ENCODE measurements around the gene KRT35.

The KRT35 gene

DNA sequence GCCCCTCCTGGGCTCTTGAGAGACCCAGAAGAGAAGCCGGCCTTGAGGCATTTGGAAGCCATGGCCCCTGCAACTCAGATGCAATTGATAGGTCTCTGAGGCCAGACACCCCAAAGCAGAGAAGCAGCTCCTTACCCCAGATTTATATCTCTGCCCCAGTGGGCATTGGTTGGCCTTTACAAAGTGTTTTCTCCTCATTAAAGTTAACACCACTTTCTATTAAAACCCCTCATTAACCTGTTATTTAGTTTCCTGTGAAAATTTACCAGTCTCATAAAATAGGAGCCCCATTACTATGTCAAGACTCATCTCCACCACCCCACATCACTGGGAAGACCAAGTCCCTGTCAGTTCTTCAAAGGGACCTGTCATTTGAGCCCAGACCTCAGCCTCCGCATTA, at the start of gene KRT35:
Gene KRT35 (minus strand): TSS at position 116 of the 400 bp plus-strand sequence. CDS start 54 bp downstream, at position 62.
- no peak for DNase-seq

DNA sequence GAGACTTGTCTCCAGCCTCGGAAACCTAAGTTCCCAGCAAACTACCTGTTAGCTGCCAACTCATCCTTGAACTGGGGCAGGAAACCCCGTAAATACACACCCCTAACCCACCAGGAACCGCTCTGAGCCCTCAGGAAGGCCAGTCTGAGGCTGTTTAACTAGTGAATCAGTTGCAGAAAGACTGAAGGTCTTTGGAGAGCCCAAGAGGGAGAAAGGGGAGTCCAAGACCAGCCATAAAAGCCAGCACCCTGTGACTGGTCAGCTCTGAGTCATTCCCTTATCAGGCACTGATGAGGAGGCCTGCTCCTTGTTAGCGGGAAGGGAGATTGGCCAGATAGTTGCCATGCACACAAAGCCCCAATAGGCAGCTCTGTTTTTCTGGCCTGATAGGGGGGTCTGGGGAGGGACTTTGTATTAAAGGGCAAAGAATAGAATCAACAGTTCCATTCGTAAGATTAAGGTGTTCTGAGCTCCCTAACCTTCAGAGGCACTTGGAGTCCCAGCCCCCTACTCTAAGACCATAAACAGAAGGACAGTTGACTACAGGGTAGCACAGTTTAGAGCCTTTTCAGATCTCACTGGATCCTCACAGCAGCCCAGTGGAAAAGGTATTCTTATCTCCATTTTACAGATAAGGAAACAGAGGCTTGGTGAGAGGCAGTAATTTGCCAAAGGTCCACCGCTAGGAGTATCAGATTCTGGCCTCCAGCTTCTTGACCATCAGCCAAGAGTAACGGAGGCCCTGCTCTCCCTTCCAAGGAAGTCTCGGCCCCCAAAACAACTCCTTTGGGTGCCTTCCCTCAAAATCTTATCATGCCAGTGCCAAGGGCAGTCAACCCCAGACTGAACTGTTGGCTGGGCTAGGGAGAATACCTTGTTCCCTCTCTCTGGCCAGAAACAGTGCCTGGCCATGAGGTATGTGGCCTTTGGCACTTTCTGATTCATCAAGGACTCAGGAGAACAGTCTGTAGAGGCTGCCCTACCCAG, 49.4 kb upstream of the KRT35 start:
- no peak for DNase-seq

DNA sequence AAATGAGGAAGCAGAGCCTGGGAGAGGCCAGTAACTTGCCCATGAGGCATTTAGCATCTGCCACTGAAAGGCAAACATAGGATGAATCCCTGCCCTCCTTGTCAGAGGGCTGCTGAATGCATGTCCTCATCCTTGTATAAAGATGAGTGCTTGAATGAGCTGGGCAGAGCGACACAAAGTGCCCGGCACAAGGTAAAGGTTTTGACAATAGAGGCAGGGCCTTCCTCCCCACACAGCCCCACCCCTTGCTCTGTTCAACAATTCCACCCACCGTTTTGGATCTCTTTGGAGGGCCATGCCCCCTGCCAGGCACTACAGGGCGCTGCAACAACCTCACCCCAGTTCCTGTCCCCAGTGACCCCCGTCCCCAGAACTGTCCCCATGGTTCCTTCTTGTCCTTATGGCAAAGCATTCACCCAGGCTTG, 48.6 kb upstream of the KRT35 start:
- DNase-seq: no peak

DNA sequence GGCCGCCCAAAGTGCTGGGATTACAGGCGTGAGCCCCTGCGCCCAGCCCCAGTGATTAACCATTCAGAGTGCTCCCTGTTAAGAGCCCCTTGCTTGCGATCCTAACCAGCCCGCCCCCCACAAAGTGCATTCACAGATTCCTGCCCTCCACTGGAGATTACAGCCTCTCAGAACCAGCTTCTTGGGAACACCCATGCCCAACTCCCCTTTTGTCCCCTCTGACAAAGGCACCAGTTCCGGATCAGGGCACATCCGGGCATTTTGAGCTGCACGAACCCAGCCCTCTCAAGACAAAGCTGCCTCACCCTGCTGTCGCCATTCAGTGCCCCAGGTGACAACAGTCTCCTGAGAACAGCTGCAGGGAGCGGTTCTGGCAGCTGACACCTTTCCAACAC, 48.0 kb upstream of the KRT35 start:
- DNase-seq: no peak

DNA sequence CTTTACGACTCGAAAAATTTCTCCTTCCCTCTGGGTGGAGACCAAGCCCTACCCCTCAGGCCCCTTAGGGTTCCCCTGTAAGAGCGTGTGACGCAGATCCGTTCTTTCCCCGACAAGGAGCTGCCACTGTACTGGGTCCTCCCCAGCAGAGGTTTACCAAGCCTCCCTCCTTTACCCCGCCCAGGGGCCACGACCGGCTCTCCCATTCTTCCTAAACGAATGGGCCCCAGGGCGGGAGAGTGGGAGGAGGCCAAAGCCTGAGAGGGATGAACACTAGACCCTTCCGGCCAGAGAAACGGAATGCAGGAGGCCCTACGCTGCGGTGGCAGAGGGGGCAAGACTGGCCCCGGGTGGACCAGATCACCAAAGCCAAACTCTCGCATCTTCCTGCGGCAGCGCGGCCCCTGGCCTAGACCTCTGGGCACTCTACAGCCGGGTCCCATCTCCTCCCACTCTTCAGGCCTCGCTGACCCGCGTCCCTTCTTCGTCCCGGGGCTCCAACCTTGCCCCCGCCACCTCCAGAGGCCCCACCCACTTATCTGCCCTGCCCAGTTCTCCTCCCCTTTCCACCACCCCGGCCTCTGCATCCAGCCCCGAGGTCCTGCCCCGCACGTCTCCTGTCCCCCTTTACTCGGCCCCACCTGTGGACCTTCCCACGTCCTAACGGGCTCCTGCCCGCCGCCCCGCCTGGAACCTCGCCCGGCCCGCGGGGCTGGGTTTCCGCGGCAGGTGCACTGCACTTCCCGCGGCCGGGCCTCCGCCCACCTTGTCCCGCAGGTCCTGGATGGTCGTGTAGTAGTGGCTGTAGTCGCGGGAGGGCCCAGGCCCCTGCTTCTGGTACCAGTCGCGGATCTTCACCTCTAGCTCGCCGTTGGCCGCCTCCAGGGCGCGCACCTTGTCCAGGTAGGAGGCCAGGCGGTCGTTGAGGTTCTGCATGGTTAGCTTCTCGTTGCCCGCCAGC, 46.4 kb upstream of the KRT35 start:
- DNase-seq: no peak

DNA sequence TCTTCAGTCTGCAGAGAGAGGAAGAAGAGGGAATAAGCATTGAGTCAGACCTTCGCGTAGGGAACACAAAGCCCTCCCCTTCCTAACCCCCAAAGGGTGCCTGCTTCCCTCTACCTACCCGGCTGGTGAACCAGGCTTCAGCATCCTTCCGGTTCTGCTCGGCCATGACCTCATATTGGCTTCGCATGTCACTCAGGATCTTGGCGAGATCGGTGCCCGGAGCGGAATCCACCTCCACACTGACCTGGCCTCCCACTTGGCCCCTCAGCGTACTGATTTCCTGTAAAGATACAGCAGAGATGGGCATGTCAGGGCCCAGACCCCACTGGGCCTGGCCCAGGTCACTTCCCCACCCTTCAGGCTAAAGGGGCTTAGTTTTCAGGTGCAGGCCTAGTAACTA, 43.3 kb upstream of the KRT35 start:
- no peak for DNase-seq

DNA sequence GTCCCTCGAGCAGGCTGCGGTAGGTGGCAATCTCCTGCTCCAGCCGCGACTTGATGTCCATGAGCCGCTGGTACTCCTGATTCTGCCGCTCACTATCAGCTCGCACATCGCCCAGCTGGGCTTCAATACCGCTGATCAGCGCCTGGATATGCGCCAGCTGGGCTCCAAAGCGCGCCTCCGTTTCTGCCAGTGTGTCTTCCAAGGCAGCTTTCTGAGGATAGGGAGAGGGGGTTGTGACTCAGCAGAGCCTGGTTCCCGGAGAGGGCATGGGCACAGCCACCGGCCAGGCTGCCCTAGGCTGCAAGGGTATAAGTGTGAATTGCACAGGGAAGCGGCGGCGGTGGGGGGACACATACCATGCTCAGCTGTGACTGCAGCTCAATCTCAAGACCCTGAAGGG, 42.8 kb upstream of the KRT35 start:
- DNase-seq: no peak

DNA sequence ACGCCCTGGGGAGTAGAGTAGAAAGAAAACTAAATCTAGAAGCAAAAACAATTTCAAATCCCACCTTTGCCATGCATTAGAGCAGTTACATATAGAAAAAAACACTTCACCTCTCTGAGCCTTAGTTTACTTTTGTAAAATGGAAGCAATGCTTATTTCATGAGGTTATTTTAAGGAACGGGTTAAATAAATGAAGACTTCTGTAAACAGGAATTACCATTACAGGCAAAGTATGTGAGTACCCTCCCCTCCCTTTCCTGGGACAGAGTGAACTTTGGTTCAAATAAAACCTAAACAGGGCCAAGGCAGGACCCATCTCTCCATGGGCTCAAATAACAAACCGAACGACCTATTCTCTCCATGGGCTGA, 42.3 kb upstream of the KRT35 start:
- no peak for DNase-seq

DNA sequence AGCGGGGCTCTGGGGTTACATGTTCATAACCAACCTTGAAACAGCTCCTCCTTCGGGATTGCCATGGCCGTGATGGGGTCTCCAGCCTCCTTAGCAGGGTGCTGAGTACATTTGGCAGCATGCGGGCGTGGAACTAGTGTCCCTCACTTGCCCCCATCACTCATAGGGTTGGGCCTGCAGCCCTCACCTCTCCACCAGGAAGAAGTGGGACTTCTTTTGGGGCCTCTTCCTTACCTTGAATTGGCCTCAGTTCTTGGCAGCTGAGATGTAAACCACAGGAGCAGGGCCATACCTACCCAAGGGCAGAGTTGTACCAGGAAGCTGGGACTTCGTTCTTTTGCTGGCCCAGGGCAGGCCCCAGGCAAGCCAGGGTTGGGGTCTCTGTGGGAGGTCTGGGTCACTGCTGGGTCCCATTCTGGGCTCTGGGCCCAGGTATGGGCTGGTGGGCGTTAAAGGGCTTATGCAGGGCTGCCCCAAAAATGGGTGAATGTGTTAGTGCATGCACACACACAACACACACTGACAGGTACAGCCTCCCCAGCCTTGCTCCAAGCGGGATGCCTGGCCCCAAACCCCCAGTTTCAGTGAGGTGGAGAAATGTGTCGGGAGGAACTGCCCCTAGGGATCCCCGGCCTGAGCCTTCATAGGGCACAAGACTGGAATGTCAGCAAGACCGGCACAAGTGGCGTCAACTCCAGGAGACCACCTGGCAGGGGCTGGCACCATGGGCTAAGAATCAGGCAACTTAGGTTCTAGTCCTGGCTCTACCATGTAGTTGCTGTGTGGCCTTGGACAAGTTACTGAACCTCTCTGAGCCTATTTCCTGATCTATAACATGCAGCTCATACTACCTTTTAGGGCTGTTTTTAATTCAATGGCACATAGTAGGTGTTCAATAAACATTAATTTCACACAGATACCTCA, 41.6 kb upstream of the KRT35 start:
- no peak for DNase-seq

DNA sequence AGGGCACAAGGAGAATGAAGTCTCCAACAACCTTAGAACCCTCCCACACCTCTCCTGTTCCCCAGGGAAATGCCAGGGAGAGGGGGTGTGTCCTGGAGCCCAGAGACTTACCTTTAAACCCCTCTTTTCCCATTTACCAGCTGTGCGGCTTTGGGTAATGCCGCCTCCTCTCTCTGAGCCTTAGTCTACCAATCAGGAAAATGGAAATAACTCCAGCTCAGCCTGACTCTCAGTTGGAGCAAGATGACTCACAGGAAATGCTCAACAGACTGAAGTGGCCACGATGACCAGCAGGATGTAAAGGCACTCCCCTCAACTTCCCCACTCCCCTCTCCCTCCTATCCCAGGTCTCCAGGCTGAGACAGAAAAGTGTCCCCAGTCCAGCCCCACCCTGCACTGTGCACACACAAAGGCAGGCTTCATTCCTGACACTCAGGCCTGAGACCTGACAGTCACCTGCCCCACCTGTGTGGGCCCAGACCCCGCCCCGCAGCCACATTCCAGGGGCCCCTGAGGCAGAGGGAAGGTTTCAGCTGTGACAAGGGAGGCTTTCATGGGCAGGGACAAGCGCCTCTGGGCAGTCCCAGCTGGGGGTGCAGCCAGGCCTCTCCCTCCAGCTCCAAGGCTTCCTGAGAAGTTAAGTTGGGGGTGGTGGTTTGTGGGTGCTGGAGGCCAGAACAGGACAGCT, 40.8 kb upstream of the KRT35 start:
- DNase-seq: no peak

DNA sequence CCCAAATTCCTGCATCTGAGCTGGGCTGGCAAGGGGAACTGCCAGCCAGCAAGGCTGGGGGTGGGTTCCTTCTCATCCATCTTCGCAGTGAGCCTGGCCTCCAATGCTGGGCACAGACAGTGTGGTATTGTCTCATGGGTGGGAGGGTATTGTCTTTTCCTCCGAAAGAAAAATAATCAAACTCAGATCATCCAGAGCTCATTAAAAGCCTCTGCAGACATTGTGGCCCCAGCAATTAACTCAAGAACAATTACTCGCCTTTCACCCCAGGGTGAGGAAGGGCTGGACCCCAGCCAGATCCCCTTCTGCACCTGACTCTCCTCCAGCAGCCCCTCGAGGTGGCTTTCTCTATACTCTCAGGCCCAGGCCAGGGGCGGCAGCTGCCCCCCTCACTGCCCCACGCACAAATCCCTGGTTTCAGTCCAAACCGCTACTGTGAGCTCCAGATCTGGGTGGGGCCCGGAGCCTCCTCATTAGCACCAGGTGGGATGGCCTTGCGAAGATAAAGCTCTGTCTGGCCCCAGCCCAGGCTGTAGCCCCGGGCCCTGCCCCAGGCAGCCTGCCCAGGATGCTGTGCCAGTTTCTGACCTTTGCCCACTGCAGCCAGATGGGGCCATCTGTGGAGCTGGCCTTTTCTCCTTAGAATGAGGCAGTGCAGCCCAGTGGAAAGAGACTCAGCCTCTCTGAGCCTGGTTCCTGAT, 40.0 kb upstream of the KRT35 start:
- DNase-seq: no peak

DNA sequence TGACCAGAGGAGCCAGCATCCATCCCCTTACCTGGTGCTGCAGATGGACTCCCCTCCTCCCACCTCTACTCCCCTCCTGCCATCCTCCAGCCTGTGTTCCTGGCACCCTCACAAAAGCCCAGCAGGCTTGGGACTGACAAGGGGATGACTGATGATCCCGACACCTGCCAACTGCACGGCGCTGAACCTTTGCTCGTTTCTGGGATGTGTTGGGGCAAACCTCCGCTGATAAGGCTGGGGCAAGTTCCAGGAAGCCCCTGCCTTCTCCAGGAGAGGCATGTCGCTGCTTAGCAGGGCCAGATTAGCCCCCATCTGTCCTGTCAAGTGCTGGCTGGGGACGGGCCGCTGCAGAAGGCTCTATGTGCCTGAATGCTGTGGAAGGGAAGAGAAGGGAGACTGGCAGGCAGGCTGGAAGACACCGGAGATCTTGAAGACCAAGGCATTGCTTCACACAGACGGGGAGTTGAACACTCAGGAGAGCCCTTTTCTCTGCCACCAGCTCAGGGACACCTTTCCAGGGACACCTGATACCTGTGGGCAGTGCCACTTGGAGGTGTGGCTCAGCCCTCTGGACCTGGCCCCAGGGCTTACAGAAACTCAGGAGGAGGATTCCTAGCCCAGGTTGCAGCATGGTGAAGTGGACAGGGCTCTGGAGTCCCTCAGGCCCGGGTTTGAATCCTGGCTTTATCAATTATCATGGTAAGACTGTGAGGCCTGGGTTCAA, 38.7 kb upstream of the KRT35 start:
- no peak for DNase-seq

DNA sequence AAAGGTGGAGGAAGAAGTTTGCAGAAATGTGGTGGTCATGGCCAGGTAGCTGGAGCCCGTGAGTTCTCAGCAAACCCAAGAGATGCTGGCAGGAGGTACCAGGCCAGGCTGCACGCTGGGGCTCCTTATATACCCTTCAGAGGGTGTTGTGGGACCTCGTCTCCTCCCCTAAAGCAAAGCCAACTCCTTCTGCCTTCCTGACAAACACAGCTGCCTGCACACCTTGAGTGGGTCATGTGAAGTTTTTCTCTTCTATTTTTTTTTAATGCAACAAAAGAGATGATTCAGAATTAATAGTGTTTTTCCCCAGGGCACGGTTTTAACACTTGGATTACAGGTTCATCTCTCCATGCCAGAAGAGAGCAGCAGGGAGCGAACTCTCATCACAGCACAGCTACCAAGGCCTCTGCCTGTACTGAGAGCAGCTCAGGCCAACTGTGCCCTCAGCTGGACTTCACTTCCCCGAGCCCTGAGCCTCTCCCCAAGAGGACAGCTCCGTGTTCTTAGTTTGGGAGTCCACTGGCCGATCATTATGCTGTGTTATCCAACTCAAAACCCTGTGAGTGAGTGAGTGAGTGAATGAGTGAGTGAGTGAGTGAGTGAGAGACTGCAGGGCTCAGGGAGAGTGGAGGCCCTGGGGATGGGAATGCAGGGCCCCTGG, 38.0 kb upstream of the KRT35 start, which contains the start of gene KRT15:
Gene KRT15 (minus strand): TSS at position 102 of the 661 bp plus-strand sequence. CDS start 63 bp downstream, at position 39.
- no peak for DNase-seq

DNA sequence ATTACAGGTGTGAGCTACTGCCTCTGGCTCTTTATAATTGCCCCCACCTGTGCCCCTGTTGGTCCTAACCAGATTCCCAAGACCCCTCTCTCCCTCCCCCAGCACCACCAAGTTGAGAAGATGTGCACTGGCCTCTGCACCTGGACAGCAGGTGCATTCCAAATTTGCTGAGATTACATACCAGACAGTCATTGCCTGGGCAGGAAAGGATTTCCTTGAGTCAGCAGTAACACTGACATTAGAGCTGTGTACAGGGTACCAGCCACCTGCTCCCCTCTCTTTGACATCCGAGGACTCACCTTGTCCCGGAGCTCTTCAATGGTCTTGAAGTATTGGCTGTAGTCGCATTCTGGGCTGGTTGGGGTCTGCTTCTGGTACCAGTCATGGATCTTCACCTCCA, 37.1 kb upstream of the KRT35 start:
- no peak for DNase-seq

DNA sequence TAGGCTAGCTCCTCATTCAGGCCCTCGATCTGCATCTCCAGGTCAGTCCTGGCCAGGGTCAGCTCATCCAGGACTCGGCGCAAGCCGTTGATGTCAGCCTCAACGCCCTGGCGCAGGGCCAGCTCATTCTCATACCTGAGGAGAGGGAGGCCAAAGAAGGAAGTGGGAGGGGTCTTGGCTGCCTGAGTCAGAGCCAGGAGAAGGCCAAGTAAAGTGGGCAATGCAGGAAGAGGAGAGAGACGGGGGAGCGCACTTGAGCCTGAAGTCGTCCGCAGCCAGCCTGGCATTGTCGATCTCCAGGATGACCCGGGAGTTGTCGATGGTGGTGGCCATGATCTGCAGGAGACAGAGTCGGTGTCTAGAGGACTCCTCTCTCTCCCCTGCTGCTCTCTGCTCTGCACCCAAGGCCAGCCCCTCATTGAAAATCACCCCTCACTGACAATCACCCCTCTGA, 35.9 kb upstream of the KRT35 start:
- no peak for DNase-seq

DNA sequence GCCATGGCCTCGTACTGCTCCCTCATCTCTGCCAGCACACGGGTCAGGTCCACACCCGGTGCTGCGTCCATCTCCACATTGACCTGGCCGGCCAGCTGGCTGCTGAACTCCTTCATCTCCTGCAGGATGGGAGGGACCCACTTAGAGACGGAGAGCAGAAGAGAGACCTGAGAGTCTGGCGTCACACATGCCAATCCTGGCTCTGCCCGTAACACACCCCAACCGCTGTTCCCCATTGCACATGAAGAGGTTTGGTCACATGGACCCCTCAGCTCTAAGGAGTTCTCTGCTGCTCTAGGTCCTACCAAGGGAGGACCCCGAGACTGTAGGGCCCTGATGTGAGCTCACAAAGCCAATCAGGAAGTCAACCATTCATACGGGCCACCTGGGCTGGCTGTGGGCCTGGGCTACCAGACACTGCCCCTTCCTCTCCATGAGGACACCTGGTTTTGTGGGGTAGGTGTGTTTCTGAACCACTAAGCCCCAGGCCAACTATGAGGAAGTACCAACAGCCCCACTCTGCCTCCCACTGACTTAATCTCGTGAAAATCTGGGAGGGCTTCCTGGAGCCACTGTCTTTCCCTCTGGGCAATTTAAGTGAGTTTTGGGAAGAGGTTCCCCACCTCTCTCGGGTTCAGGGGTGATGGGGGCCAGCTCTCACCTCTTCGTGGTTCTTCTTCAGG, 35.3 kb upstream of the KRT35 start:
- no peak for DNase-seq

DNA sequence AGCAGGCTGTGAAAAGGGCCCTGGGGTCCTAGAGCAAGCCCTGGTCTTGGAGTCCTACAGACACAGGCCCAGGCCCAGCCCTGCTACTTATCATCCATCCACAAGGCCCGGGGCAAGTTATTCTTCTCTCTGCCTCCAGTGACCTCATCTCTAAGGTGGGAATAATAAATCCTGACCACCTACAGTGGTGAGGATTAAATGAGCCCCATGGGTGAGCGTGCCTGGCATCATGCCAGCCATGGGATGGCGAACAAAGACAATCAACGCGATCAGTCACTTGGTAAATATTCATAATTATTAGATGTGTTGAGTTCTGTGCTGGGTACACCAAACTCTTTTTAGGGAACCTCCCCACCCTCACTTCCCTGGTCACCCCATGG, 32.2 kb upstream of the KRT35 start:
- DNase-seq: no peak

DNA sequence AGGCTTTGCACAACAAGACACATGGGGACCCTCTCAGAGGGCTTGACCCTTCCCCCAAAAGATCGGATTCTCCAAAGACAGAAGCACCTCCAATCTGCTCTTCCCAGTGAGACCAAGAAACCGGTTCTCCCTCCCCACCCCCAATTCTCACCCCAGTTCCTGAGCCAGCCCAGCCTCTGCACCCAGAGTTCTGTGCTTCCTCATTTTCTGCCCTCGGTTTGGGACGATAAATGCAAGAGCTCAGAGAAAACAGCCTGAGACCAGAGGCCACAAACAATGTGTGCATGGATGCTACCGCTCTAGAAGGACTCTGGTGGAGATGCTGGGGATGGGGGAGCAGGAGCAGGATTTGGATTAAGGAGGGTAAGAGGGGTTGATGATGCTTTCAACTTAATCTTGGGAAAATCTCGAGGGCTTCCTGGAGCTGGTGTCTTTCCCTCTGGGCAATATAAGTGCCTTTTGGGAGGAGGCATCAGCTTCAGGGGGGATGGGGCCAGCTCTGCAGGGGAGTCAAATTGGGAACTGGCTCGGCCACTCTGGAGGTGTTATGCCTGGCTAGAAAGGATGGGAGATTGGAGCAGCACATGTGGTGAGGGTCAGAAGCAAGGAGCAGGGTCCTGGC, 31.7 kb upstream of the KRT35 start:
- DNase-seq: peak in 1 of 2 donors; percentile 5

DNA sequence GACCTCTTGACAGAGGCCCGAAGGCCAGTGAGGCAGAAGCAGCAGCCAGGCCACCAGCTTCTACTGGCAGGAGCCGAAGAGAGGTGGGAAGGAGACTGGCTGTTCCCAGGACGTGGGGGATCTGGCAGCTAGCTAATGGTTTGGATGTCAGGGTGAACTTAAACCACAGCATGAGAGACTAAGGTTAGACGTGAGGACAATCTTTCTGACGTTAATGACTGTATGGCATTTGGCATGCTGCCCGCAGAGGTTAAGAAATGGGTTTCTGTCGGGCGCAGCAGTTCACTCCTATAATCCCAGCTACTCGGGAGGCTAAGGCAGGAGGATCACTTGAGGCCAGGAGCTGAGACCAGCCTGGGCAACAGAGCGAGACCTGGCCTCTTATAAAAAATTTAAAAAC, 30.8 kb upstream of the KRT35 start:
- no peak for DNase-seq

All from bone marrow (tissue), 2 donors.